IMR-90 (cell line): Measurements from ENCODE around the gene TXK. TPM values are rescaled to one million over a fixed set of nuclear protein-coding genes. Genes with fewer than 3 reads are reported as not detected.

ENCODE experiments used
- ATAC-seq: fragments of 200-7000 bp; cut with Tn5 transposase; 2 replicates; pipeline ENCODE4 v1.9.1; 2020; ENCODE audit warnings: low read depth, mild to moderate bottlenecking, moderate library complexity
- BruUV-seq: library from RNA; stranded (reverse); fragments of 400-500 nt; replicated peaks from 2 replicates; lab custom pipeline; 2021; lab: Mats Ljungman, UMichigan
- CTCF ChIA-PET: fragments of 300-600 bp; formaldehyde crosslinking; extraction: SDS; loops from one replicate; lab custom pipeline; 2021; ENCODE audit warnings: antibody characterized with exemption; lab: Yijun Ruan, JAX
- POLR2A ChIA-PET: fragments of 300-600 bp; sonication (Branson Sonifier 250); formaldehyde crosslinking; loops from one replicate; lab custom pipeline; 2022; ENCODE audit warnings: antibody characterized with exemption; ENCODE audit not compliant: unreplicated experiment; lab: Charles Lee
- DNase-seq: peaks from one replicate; pipeline ENCODE4 v3.0.0; 2013
- H2AFZ ChIP-seq: replicated peaks from 2 replicates; pipeline ENCODE3; 2013; ENCODE audit warnings: low read length, mild to moderate bottlenecking; ENCODE audit not compliant: poor library complexity
- H2AK5ac ChIP-seq: 2 replicates; pipeline ENCODE4 v1.6.1; 2013; ENCODE audit warnings: low read depth, low read length, inconsistent platforms
- H2AK9ac ChIP-seq: replicated peaks from 2 replicates; pipeline ENCODE3; 2013; ENCODE audit warnings: mild to moderate bottlenecking, low read depth, low read length, moderate library complexity; ENCODE audit not compliant: poor library complexity
- H2BK120ac ChIP-seq: 2 replicates; pipeline ENCODE4 v1.6.1; 2013; ENCODE audit warnings: low read depth, low read length, inconsistent platforms
- H2BK15ac ChIP-seq: 3 replicates; pipeline ENCODE4 v1.6.1; 2013; ENCODE audit warnings: low read depth, low read length, inconsistent platforms
- H2BK20ac ChIP-seq: 2 replicates; pipeline ENCODE4 v1.6.1; 2013; ENCODE audit warnings: low read depth, mild to moderate bottlenecking, inconsistent platforms, low read length, moderate library complexity
- H2BK5ac ChIP-seq: 2 replicates; pipeline ENCODE4 v1.6.1; 2013; ENCODE audit warnings: mild to moderate bottlenecking, low read depth, low read length, inconsistent platforms; ENCODE audit not compliant: poor library complexity, severe bottlenecking
- H3K14ac ChIP-seq: replicated peaks from 2 replicates; pipeline ENCODE4 v1.6.1; 2013; ENCODE audit warnings: low read depth, low read length, inconsistent platforms
- H3K18ac ChIP-seq: 2 replicates; pipeline ENCODE4 v1.6.1; 2013; ENCODE audit warnings: low read depth, low read length, control low read depth
- H3K23ac ChIP-seq: 2 replicates; pipeline ENCODE4 v1.6.1; 2013; ENCODE audit warnings: low read depth, low read length, inconsistent platforms
- H3K27ac ChIP-seq: 2 replicates; pipeline ENCODE4 v1.5.1; 2013; ENCODE audit warnings: mild to moderate bottlenecking, control low read depth, low read length; ENCODE audit not compliant: insufficient read depth
- H3K27me3 ChIP-seq: 2 replicates; pipeline ENCODE4 v1.6.1; 2013; ENCODE audit warnings: low read length; ENCODE audit not compliant: control insufficient read depth, insufficient read depth
- H3K36me3 ChIP-seq: 2 replicates; pipeline ENCODE4 v1.6.1; 2013; ENCODE audit warnings: low read length, mixed read lengths; ENCODE audit not compliant: control insufficient read depth, insufficient read depth
- H3K4ac ChIP-seq: 2 replicates; pipeline ENCODE4 v1.6.1; 2013; ENCODE audit warnings: low read depth, low read length, inconsistent platforms
- H3K4me1 ChIP-seq: 2 replicates; pipeline ENCODE4 v1.6.1; 2013; ENCODE audit warnings: low read length, mixed read lengths; ENCODE audit not compliant: control insufficient read depth, insufficient read depth
- H3K4me2 ChIP-seq: 2 replicates; pipeline ENCODE4 v1.6.1; 2013; ENCODE audit warnings: low read depth, mild to moderate bottlenecking, control low read depth, low read length, moderate library complexity
- H3K4me3 ChIP-seq: 2 replicates; pipeline ENCODE4 v1.5.1; 2013; ENCODE audit warnings: low read depth, mild to moderate bottlenecking, control low read depth, low read length, moderate library complexity; ENCODE audit not compliant: insufficient read depth
- H3K56ac ChIP-seq: 2 replicates; pipeline ENCODE4 v1.6.1; 2013; ENCODE audit warnings: low read length, inconsistent platforms; ENCODE audit not compliant: insufficient read depth; ENCODE audit errors: extremely low read depth
- H3K79me1 ChIP-seq, 2 experiments: 2 replicates each; pipeline ENCODE4 v1.6.1; 2013; ENCODE audit warnings: low read length in 2 of 2, inconsistent platforms in 1 of 2, low read depth in 1 of 2
- H3K9ac ChIP-seq: 2 replicates; pipeline ENCODE4 v1.6.1; 2013; ENCODE audit warnings: low read depth, low read length, control low read depth
- H3K9me1 ChIP-seq: 2 replicates; pipeline ENCODE4 v1.6.1; 2013; ENCODE audit warnings: low read length, inconsistent platforms; ENCODE audit not compliant: insufficient read depth
- H3K9me3 ChIP-seq: 2 replicates; pipeline ENCODE4 v1.6.1; 2013; ENCODE audit warnings: low read length; ENCODE audit not compliant: control insufficient read depth, insufficient read depth
- H4K20me1 ChIP-seq: 2 replicates; pipeline ENCODE4 v1.6.1; 2013; ENCODE audit warnings: low read length, inconsistent platforms; ENCODE audit not compliant: insufficient read depth
- H4K5ac ChIP-seq: 2 replicates; pipeline ENCODE4 v1.6.1; 2013; ENCODE audit warnings: mild to moderate bottlenecking, low read depth, low read length, control low read depth
- H4K8ac ChIP-seq, 2 experiments: 2 replicates each; pipeline ENCODE4 v1.6.1; 2013; ENCODE audit warnings: low read depth in 2 of 2, low read length in 2 of 2, control low read depth in 1 of 2, inconsistent platforms in 1 of 2
- H4K91ac ChIP-seq: 2 replicates; pipeline ENCODE4 v1.6.1; 2013; ENCODE audit warnings: low read depth, low read length, inconsistent platforms; ENCODE audit not compliant: insufficient read depth
- BHLHE40 ChIP-seq: fragments of 150-350 bp; IDR thresholded peaks from 2 replicates; pipeline ENCODE4 v1.6.1; 2016; ENCODE audit warnings: mild to moderate bottlenecking, low read depth, low read length
- CEBPB ChIP-seq: IDR thresholded peaks from 2 replicates; pipeline ENCODE4 v1.6.1; 2012; ENCODE audit warnings: low read depth, low read length, improper control_type of control experiment
- FOS ChIP-seq: fragments of 150-350 bp; IDR thresholded peaks from 2 replicates; pipeline ENCODE4 v1.6.1; 2016; ENCODE audit warnings: low read depth, low read length
- MAFK ChIP-seq: IDR thresholded peaks from 2 replicates; pipeline ENCODE4 v1.6.1; 2012; ENCODE audit warnings: low read depth, low read length, improper control_type of control experiment
- MAZ ChIP-seq: IDR thresholded peaks from 2 replicates; pipeline ENCODE4 v1.6.1; 2012; ENCODE audit warnings: low read depth, mild to moderate bottlenecking, low read length, improper control_type of control experiment, moderate library complexity, borderline replicate concordance
- MXI1 ChIP-seq: IDR thresholded peaks from 2 replicates; pipeline ENCODE4 v1.6.1; 2012; ENCODE audit warnings: low read depth, mild to moderate bottlenecking, low read length, moderate library complexity, borderline replicate concordance
- NFE2L2 ChIP-seq: fragments of 150-350 bp; IDR thresholded peaks from 2 replicates; pipeline ENCODE4 v1.6.1; 2016; ENCODE audit warnings: low read depth, mild to moderate bottlenecking, low read length
- POLR2A ChIP-seq: IDR thresholded peaks from 2 replicates; pipeline ENCODE4 v1.6.1; 2012; ENCODE audit warnings: mild to moderate bottlenecking, low read depth, low read length
- RAD21 ChIP-seq: IDR thresholded peaks from 2 replicates; pipeline ENCODE4 v1.6.1; 2012; ENCODE audit warnings: low read length, improper control_type of control experiment
- RFX5 ChIP-seq: IDR thresholded peaks from 2 replicates; pipeline ENCODE4 v1.8.0; 2012; ENCODE audit warnings: low read depth, mild to moderate bottlenecking, low read length, moderate library complexity
- WGBS, 2 experiments: methylation state at CpG; one replicate each; pipeline versions ENCODE4 v1.1.5 to v1.1.7; 2013; ENCODE audit warnings: missing lambda C conversion rate in 2 of 2; ENCODE audit not compliant: insufficient read length in 1 of 2; ENCODE audit errors: extremely low coverage in 2 of 2; 5-methylcytosine and 5-hydroxymethylcytosine counted together
- dilution Hi-C: fragments of 300-500 bp; cut with HindIII; formaldehyde crosslinking; loops from one replicate; pipeline ENCODE4 v1.14.3; 2018; ENCODE audit warnings: low sequenced_read_pairs; ENCODE audit not compliant: unreplicated experiment
- in situ Hi-C: fragments of 300-500 bp; cut with MboI; formaldehyde crosslinking; loops from 3 replicates; pipeline ENCODE4 v1.14.3; 2019; ENCODE audit warnings: low sequenced_read_pairs, inconsistent platforms, mixed read lengths
- intact Hi-C: fragments of 100-400 bp; cut with micrococcal nuclease; formaldehyde crosslinking; loops from 2 replicates; pipeline ENCODE4 v1.10.0; 2022
- polyA plus RNA-seq, 3 experiments: library from polyadenylated mRNA; depleted of rRNA; stranded (reverse); fragments of >200 nt; gene quantifications; 2 replicates each; pipeline ENCODE4 v1.2.3, GENCODE V29; 2012; ENCODE audit warnings: low replicate concordance in 1 of 3
- total RNA-seq: library from RNA; depleted of rRNA; stranded (reverse); fragments of >200 nt; gene quantifications from 2 replicates; pipeline ENCODE4 v1.2.3, GENCODE V29; 2012
- TF ChIP-seq, protein P1 (sequence below): conservative IDR thresholded peaks from 2 replicates; pipeline ENCODE4 v1.5.1; 2012; ENCODE audit warnings: mild to moderate bottlenecking, low read depth, low read length, improper control_type of control experiment
- TF ChIP-seq, protein P2 (sequence below): fragments of 150-350 bp; IDR thresholded peaks from 2 replicates; pipeline ENCODE4 v1.6.1; 2016; ENCODE audit warnings: low read depth, mild to moderate bottlenecking, low read length, moderate library complexity, borderline replicate concordance

The TXK gene
- total and polyA plus RNA-seq, 2 of the 4 experiments (the other 2 are of a cell fraction), result not detected

DNA sequence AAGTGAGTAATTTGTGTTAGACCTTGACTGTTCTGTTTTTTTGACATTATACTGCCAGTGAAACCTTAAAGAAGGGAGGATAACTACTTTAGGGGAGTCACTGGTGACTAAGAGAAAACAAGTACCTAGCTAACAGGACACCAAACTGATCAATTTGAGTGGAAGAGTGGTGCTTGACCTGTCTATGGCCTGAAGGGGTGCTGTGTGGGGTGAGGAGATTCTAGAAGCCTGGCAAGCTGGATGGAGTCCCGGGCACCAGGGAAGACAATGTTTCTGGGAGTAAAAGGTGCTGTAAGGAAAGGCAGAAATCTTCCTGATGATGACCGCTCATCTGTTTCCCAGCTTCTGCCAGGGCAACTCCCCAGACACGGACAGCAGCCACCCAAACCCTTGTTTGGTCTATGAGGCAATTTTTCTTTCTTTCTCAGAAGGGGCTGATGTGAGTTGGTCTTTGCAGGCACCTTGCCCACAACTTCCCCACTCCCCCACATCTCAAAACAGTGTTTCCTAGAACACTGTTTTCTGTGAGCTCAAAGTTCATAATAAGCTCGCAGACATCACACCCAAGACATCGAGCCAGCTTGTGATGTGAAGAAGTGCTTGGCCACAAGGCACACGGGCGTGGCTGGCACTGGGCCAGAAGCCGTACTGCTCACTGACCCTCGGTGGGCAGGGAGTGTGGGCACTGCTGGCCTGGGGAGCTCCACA, 4.6 kb downstream of the TXK start (continued):
- TF ChIP-seq MAFK, result no peak

DNA sequence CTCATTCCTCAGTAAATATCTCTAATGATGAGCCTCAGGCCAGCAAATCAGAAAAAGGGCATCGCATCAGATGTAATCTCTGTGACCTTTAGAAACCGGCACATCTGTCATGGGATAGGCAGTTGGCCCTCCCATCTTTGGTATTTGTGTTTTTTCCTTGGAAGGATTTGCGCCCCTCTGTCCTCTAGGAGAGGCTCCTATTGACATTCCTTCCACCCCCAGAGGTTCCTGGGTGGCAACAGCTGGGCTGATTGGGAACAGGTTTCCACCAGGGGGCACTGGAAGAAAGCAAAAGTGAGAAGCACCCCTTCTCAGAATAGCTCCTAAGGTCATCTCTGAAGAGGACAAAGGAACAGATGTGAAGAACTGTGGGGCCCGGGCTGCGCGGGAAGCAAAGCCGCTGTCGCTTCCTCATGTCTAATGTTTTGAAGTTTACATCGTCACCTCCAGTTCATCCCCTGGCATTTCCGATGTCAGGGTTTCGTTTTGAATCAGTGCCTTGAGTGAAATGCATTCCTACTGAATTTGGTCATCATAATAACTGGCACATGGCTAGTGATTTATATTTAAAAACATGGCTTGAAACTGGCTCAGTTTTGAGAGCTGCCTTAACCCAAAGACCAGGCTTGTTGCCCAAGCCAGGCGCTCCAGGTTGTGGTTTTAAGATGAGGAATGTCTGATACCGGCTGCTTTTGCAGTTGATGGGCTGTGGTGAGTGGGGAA, 6.2 kb downstream of the TXK start:
- Histone ChIP-seq H3K9ac (no peak overlapping the region), H3K9me1 (peaks cover 6% of the 10 kb centered on the region; the same call in 1 of the 2 replicates), H2BK5ac (no peak overlapping the region), H3K14ac (peak overlapping the region; percentile 22; the same call in 1 of the 2 replicates), H2BK15ac (peak overlapping the region; percentile 43; the same call in 1 of the 3 replicates), H3K4me2 (peak overlapping the region; percentile 4), H3K4ac (peak overlapping the region; percentile 59), H3K27me3 (peaks cover under 1% of the 10 kb centered on the region; the same call in 1 of the 2 replicates), H3K9me3 (no peaks in the 10 kb centered on the region), H3K27ac (peak overlapping the region; percentile 5; the same call in 1 of the 2 replicates), H3K4me1 (peaks cover 1% of the 10 kb centered on the region; the same call in 1 of the 2 replicates), H2BK20ac (peak overlapping the region; percentile 54), H4K20me1 (no peaks in the 10 kb centered on the region), H4K8ac (peak overlapping the region in 1 of 2 experiments; percentile 44; a peak in 1 of 4 replicates), H4K5ac (no peak overlapping the region), H4K91ac (peak overlapping the region; percentile 57), H2AFZ (peak overlapping the region; percentile 48), H3K36me3 (no peaks in the 10 kb centered on the region), H3K18ac (no peak overlapping the region), H2AK9ac (peak overlapping the region; percentile 0), H2AK5ac (no peak overlapping the region), H3K79me1 (no peaks in the 10 kb centered on the region), H3K56ac (peak overlapping the region; percentile 17; the same call in 1 of the 2 replicates), H2BK120ac (peak overlapping the region; percentile 59), H3K4me3 (no peak overlapping the region), H3K23ac (no peak overlapping the region)
- ATAC-seq (peak; percentile 87), DNase-seq (peak; percentile 94)
- ChIA-PET POLR2A (no interaction called here), CTCF (interaction anchor here (0.9 to 1.4 kb wide), 4 partner anchors 9 to 418 kb away, joined by 3 to 5 read pairs (median 4); no protein-coding TSS in a partner anchor)
- no TSS peak for BruUV-seq
- intact Hi-C loops (loop anchor here (5.0 kb wide), 2 partner anchors 144 to 419 kb away; no protein-coding TSS in a partner anchor), dilution Hi-C loops (no loop called here), in situ Hi-C loops (no loop called here)
- no CpG with 5 or more reads among the region's 13 CpGs for WGBS, 2 experiments
- TF ChIP-seq, protein P1, sequence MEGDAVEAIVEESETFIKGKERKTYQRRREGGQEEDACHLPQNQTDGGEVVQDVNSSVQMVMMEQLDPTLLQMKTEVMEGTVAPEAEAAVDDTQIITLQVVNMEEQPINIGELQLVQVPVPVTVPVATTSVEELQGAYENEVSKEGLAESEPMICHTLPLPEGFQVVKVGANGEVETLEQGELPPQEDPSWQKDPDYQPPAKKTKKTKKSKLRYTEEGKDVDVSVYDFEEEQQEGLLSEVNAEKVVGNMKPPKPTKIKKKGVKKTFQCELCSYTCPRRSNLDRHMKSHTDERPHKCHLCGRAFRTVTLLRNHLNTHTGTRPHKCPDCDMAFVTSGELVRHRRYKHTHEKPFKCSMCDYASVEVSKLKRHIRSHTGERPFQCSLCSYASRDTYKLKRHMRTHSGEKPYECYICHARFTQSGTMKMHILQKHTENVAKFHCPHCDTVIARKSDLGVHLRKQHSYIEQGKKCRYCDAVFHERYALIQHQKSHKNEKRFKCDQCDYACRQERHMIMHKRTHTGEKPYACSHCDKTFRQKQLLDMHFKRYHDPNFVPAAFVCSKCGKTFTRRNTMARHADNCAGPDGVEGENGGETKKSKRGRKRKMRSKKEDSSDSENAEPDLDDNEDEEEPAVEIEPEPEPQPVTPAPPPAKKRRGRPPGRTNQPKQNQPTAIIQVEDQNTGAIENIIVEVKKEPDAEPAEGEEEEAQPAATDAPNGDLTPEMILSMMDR, result peak; percentile 55
- TF ChIP-seq RFX5 (no peak), FOS (peak; percentile 23; the same call in 1 of the 2 replicates), MAZ (no peak), CEBPB (peak; percentile 47; the same call in 1 of the 2 replicates), MAFK (no peak), RAD21 (peak; percentile 59), MXI1 (peak; percentile 71), NFE2L2 (no peak), BHLHE40 (no peak; the same call in 1 of the 2 replicates), POLR2A (no peak)
- TF ChIP-seq, protein P2, sequence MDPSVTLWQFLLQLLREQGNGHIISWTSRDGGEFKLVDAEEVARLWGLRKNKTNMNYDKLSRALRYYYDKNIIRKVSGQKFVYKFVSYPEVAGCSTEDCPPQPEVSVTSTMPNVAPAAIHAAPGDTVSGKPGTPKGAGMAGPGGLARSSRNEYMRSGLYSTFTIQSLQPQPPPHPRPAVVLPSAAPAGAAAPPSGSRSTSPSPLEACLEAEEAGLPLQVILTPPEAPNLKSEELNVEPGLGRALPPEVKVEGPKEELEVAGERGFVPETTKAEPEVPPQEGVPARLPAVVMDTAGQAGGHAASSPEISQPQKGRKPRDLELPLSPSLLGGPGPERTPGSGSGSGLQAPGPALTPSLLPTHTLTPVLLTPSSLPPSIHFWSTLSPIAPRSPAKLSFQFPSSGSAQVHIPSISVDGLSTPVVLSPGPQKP, result no peak
